Activated CD4-positive, alpha-beta T cell treated with anti-CD3 and anti-CD28 coated beads, Interleukin-2, amount 50 U/mL, for 4 hours (primary cell): ENCODE results near the gene CGB8.
"Not testable (repeated sequence)": the region's sequence is repeated elsewhere in the genome, so short reads cannot be mapped to it uniquely, and the experiment has no call there.

Source experiments
- DNase-seq, 2 experiments: peaks; one replicate each; pipeline ENCODE4 v3.0.0-alpha.2; 2020

The CGB8 gene

GRCh38 chr19:49064768-49065611 lies 16.1 kb upstream of the CGB8 start, which contains the start of gene NTF4:
NTF4 (minus strand) TSS chr19:49064818; CDS start chr19:49061997, 2,821 bp downstream.
- no peak for DNase-seq

DNA sequence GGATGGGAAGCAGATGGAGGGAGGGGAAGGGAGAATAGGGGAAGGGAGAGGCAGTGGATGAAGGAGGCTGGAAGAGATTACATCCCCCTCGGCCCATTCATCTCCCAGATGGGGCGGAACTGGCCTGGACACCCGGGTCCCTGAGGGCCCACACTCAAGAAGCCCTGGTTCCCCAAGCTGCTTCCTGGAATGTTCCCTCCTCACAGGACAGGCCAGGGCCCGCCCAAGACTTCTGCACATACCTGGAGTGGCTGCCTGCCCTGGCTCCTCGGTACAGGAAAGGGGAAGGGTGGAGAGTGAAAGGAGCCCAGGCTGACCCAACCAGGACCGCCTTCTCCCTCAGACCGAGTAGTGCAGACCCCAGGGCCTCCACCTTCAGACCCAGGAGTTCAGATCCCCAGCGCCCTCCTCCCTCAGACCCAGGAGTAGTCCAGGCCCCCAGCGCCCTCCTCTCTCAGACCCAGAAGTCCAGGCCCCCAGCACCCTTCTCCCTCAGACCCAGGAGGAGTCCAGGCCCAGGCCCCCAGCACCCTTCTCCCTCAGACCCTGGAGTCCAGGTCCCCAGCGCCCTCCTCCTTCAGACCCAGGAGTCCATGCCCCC lies 15.2 kb upstream of the CGB8 start:
- DNase-seq = no peak

DNA sequence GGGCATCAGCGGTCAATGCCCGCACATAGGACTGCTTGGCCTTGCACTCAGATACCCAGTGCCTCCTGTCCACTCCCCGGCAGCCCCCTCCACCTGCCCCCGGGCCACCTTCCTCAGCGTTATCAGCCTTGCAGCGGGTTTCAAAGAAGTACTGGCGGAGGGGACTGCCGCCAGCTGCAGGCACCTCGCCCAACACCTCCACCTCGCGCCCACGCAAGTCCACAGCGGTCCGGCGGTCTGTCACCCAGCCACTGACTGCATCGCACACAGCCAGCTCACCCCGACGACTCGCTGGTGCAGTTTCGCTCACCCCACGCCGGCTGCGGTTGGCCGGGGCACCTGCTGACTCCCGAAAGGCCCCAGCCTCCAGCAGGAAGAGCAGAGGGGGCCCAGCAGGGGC lies 12.5 kb upstream of the CGB8 start:
- no peak for DNase-seq

DNA sequence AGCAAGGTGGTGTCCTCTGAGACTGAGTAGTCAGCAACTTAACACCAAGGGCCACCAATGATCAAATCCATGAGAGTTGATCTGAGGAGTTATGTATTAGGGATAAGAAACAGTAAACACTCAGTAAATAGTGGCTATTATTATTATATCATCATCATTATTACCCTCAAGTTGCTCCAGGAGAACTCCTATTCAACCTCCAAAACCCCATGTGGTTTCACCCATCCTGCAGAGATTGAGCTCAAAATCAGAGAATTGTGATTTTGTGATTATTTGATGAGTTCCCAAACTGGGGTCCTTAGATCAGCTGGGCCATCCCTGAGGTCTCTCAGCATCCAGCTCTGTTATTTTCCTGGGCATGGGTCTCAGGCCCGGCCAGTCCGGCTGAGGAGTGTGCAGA lies 12.1 kb upstream of the CGB8 start:
- DNase-seq = no peak

GRCh38 chr19:49059053-49059452 lies 10.1 kb upstream of the CGB8 start:
- no peak for DNase-seq

DNA sequence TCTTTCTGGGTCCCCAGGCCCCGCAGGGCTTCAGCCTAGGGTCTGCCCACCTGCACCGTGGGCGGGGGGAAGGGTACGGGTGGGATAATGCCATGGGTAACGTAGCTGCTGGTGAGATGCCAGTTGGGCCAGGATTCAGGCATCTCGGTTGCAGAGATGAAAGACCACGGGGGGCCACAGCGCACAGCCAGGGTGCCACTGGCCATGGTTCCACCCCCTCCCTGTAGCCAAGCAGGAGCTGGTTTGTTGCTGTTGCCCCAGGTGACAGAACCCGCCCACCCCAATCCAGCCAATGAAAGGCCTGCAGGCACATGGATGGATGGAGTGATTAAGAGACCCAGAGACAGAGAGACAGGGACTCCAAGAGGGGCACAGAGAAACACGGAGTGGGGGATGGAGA lies 9.7 kb upstream of the CGB8 start:
- DNase-seq = no peak

- peak; percentile 18 to 32 for DNase-seq
Observed at GRCh38 chr19:49057636-49058234, 8.8 kb upstream of the CGB8 start, which contains the start of gene CGB7. CGB7 (minus strand) TSS chr19:49057749; CDS start chr19:49055375, 2,374 bp downstream.

DNA sequence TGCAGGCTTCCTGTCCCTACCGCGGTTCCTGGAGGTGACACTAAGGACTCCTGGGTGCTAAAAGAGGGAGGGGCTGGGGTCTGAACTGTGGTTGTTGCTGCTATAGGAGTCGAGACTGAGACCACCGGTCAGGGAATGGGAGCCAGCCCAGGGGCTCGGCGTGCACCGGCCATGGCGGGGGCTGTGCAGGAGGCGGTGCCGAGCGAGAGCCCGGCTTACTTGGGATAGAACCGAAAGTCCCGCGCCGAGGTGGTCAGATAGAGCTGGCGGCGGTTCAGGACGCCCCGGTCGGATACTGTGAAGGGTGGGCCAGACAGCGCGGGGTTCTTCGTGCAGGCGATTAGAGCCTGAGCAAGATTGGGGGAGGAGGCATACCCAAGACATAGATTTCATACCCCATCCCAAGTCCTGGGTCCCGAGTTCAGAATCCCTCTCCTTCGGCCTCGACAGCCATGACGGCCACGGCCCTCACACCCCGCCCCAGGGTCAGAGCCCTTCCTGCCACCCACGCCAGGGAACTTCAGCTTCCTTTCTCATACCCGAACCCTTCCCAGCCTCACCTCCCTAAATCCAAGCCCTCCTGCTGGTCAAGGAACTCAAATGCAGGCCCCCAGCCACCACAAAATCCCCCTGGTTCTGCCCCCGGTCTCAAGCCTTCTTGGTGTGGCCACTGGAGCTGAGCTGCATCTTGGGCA lies 8.1 kb upstream of the CGB8 start:
- DNase-seq = not testable (repeated sequence)

GRCh38 chr19:49056101-49056901 lies 7.4 kb upstream of the CGB8 start:
- peak; percentile 29 for DNase-seq

DNA sequence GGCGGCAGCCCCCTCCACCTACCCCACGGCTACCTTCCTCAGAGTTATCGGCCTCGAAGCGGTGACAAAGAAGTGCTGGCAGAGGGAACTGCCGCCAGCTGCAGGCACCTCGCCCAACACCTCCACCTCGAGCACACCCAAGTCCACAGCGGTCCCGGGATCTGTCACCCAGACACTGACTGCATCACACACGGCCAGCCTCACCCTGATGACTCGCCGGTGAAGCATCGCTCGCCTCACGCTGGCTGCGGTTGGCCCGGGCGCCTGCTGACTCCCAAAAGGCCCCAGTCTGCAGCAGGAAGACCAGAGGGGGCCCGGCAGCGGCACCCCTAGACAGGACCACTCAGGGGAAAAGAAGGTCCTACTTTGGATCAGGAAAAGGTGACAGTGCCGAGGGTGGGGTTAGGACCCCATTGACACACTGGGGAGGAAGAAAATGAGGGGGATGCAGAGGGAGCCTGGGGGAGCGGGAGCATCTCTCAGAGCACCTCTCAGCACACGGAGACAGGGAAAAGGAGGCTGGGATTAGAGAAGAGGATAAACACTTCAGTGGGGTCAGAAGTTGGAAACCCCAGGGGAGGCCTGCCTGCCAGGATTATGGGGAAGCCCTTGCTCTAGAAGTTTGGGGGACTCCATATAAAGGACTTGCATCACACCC lies 1.6 kb upstream of the CGB8 start:
- not testable (repeated sequence) for DNase-seq

- not testable (repeated sequence) for DNase-seq
Observed at GRCh38 chr19:49049834-49050233, 923 bp upstream of the CGB8 start.

- not testable (repeated sequence) for DNase-seq
Observed at GRCh38 chr19:49043548-49043947, 5.4 kb downstream of the CGB8 start, which contains the start of gene CGB5. CGB5 (plus strand) TSS chr19:49043848; CDS start chr19:49044210, 362 bp downstream.

GRCh38 chr19:49042666-49043065 lies 6.2 kb downstream of the CGB8 start:
- not testable (repeated sequence) for DNase-seq

DNA sequence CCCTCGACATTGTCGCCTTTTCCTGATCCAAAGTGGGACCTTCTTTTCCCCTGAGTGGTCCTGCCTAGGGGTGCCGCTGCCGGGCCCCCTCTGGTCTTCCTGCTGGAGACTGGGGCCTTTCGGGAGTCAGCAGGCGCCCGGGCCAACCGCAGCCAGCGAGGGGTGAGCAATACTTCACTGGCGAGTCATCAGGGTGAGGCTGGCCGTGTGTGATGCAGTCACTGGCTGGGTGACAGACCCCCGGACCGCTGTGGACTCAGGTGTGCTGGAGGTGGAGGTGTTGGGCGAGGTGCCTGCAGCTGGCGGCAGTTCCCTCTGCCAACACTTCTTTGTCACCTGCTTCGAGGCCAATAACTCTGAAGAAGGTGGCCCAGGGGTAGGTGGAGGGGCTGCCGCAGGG lies 6.7 kb downstream of the CGB8 start:
- DNase-seq = no peak

DNA sequence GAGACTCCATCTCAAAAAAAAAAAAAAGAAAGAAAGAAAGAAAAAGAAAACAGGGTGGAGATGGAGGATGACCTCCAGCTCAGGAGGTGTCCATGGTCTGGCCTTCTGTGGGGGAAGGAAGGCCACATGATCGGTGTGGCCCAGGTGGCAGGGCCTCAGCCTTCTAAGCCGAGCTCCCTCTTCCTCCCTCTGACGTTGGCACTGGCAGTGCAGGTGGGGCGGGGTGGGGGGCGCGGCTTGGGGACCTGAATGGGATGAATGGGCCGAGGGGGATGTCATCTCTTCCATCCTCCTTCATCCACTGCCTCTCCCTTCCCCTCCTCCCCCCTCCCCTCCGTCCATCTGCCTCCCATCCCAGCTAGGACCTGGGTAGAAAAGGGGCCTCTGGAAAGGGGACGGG lies 9.2 kb downstream of the CGB8 start:
- not testable (repeated sequence) for DNase-seq

DNA sequence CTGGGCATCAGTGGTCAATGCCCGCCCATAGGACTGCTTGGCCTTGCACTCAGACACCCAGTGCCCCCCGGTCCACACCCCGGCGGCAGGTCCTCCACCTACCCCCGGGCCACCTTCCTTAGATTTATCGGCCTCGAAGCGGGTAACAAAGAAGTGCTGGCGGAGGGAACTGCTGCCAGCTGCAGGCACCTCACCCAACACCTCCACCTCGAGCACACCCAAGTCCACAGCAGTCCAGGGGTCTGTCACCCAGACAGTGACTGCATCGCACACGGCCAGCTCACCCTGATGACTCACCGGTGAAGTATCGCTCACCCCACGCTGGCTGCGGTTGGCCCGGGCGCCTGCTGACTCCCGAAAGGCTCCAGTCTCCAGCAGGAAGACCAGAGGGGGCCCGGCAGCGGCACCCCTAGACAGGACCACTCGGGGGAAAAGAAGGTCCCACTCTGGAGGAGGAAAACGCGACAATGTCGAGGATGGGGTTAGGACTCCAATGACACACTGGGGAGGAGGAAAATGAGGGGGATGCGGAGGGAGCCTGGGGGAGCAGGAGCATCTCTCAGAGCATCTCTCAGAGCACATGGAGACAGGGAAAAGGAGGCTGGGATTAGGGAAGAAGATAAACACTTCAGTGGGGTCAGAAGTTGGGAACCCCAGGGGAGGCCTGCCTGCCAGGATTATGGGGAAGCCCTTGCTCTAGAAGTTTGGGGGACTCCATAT lies 10.2 kb downstream of the CGB8 start:
- DNase-seq = not testable (repeated sequence)

DNA sequence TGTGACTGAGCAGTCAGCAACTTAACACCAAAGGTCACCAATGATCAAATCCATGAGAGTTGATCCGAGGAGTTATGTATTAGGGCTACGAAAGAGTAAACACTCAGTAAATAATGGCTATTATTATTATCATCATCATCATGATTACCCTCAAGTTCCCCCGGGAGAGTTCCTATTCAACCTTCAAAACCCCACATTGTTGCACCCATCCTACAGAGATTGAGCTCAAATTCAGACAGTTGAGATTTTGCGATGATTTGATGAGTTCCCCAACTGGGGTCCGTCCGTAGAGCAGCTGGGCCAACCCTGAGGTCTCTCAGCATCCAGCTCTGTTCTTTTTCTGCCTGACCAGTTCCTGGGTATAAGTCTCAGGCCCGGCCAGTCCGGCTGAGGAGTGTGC lies 10.8 kb downstream of the CGB8 start:
- DNase-seq = not testable (repeated sequence)

- DNase-seq = not testable (repeated sequence)
Observed at GRCh38 chr19:49036815-49037214, 12.1 kb downstream of the CGB8 start, which contains the start of gene CGB1. CGB1 (minus strand) TSS chr19:49036895; CDS start chr19:49036711, 184 bp downstream.

GRCh38 chr19:49031642-49032301 lies 17.1 kb downstream of the CGB8 start, which contains the start of gene CGB2:
CGB2 (plus strand) TSS chr19:49031890; CDS start chr19:49032096, 206 bp downstream.
- peak; percentile 25 to 26 for DNase-seq

DNA sequence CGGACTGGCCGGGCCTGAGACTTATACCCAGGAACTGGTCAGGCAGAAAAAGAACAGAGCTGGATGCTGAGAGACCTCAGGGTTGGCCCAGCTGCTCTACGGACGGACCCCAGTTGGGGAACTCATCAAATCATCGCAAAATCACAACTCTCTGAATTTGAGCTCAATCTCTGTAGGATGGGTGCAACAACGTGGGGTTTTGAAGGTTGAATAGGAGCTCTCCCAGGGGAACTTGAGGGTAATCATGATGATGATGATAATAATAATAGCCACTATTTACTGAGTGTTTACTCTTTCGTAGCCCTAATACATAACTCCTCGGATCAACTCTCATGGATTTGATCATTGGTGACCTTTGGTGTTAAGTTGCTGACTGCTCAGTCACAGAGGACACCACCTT lies 18.6 kb downstream of the CGB8 start:
- DNase-seq = not testable (repeated sequence)
